Prostate gland (tissue), 2 donors: ENCODE measurements around the gene E2F2. TPM values are rescaled to one million over a fixed set of nuclear protein-coding genes. Genes with fewer than 3 reads are reported as not detected.
A peak's percentile ranks its signal among the peaks of the same experiment; 100 is the strongest.
"Not testable (repeated sequence)": the region's sequence is repeated elsewhere in the genome, so short reads cannot be mapped to it uniquely, and the experiment has no call there.

Source experiments
- DNase-seq: peaks from one replicate; pipeline ENCODE4 v3.0.0-alpha.2; 2019; ENCODE audit warnings: low spot score
- H3K27ac ChIP-seq, 2 donors: fragments of 200-600 bp; sonication (generic); 2 replicates each; pipeline ENCODE4 v1.5.1; 2017 to 2019
- H3K27me3 ChIP-seq: fragments of 200-600 bp; sonication (generic); replicated peaks from 2 replicates; pipeline ENCODE4 v1.5.1; 2019; ENCODE audit not compliant: insufficient read depth
- H3K36me3 ChIP-seq, 2 donors: fragments of 200-600 bp; sonication (generic); 1 replicate in 1 of 2; 2 replicates in 1 of 2; pipeline versions ENCODE4 v1.5.1 to v1.8.1; 2017 to 2019
- H3K4me1 ChIP-seq: fragments of 200-600 bp; sonication (generic); replicated peaks from 2 replicates; pipeline ENCODE4 v1.5.1; 2019
- H3K4me3 ChIP-seq, 2 donors: fragments of 200-600 bp; sonication (generic); 2 replicates each; pipeline ENCODE4 v1.5.1; 2017 to 2019
- H3K9me3 ChIP-seq: fragments of 200-600 bp; sonication (generic); 2 replicates; pipeline ENCODE4 v1.5.1; 2017
- CTCF ChIP-seq, 4 experiments: fragments of 200-600 bp in 2 of 4; fragments of 450-650 bp in 2 of 4; sonication (generic) in 2 of 4; IDR thresholded peaks; 1 replicate in 3 of 4; 2 replicates in 1 of 4; pipeline ENCODE4 v1.5.1; 2016 to 2019; ENCODE audit warnings: antibody characterized with exemption in 4 of 4, mild to moderate bottlenecking in 2 of 4, moderate library complexity in 2 of 4
- POLR2A ChIP-seq: fragments of 450-650 bp; IDR thresholded peaks from one replicate; pipeline ENCODE4 v1.6.1; 2016; ENCODE audit warnings: antibody characterized with exemption, mild to moderate bottlenecking
- POLR2AphosphoS5 ChIP-seq: sonication (generic); formaldehyde crosslinking; IDR thresholded peaks from one replicate; pipeline ENCODE4 v1.6.1; 2017; ENCODE audit warnings: antibody characterized with exemption
- WGBS: methylation state at CpG from one replicate; pipeline ENCODE4 v1.1.5; 2018; 5-methylcytosine and 5-hydroxymethylcytosine counted together
- intact Hi-C: fragments of 100-400 bp; cut with DNase I; formaldehyde crosslinking; loops from one replicate; pipeline ENCODE4 v1.14.2; 2022
- total RNA-seq, 2 donors: library from RNA; depleted of rRNA; stranded (reverse); fragments of >200 nt; gene quantifications; one replicate each; pipeline ENCODE4 v1.1.0, GENCODE V29; 2016

Gene E2F2
- total RNA-seq, 2 donors from 2014 or later, result 1.0 to 4.1 TPM

DNA sequence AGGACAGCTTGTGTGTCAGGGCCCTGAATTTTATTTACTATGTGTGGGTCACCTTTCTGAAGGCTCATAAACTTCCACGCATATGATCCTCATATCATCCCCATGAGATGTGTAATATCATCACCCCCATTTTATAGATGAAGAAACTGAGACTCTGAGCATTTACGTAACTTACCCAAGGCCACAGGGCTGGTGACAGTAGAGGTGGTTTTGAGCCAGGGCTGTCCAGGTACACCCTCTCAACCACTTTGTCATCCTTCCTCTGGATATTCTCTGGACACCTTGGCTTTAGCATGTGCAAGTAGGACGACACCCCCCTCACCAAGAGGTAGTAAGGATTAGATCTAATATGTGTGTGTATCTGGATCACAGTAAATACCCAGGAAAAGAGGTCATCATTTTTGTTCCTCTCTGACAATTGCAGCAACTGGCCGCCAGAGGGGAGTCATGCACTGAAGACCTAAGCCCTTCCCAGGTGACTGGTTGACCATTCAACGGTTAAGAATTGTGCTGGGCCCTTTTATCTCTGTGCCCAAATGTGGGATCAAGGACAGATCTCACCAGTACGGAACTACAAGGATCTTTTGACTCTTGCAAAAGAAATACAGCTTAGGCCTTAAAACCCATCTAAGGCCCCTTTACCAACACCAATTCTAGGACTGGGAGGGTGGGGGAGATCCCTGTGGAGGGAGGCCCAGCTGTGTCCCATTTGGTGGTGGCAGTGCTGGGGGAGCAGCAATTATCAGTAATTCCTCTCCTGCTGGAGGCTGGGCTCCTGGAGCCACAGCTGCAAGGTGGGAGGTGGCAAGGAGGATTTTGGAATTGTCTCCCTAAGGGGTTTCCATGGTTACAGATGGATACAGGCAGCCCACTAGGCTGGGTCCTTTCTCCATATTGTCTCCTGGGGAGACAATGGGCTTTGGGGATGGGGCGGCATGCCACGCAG lies 13.7 kb upstream of the E2F2 start:
- 41% methylated on average over 8 of the region's 8 CpGs for WGBS
- Histone ChIP-seq H3K4me1 (no peaks in the 10 kb centered on the region), H3K36me3 (no peaks in the 10 kb centered on the region), H3K4me3 (no peak overlapping the region), H3K27me3 (no peaks in the 10 kb centered on the region), H3K9me3 (no peaks in the 10 kb centered on the region), H3K27ac (no peak overlapping the region)
- intact Hi-C loops, result loop anchor here (1.0 kb wide), 1 partner anchor 93 kb away; no protein-coding TSS in a partner anchor
- TF ChIP-seq CTCF (IDR thresholded peaks at IDR 0.05), result peak; percentile 72 to 98 (median 96)
- peak; percentile 75 for TF ChIP-seq POLR2AphosphoS5
- no peak for TF ChIP-seq POLR2A
- DNase-seq, result peak; percentile 76

GRCh38 chr1:23543707-23544443 lies 12.8 kb upstream of the E2F2 start:
- Histone ChIP-seq H3K27ac (no peak overlapping the region), H3K27me3 (no peaks in the 10 kb centered on the region), H3K36me3 (no peaks in the 10 kb centered on the region), H3K4me3 (no peak overlapping the region), H3K4me1 (no peaks in the 10 kb centered on the region), H3K9me3 (no peaks in the 10 kb centered on the region)
- intact Hi-C loops, result loop anchor here (1.0 kb wide), 1 partner anchor 93 kb away; no protein-coding TSS in a partner anchor
- no peak for DNase-seq
- WGBS, result 78% methylated on average over 8 of the region's 8 CpGs
- TF ChIP-seq CTCF (IDR thresholded peaks at IDR 0.05) (no peak), POLR2A (no peak), POLR2AphosphoS5 (no peak)

DNA sequence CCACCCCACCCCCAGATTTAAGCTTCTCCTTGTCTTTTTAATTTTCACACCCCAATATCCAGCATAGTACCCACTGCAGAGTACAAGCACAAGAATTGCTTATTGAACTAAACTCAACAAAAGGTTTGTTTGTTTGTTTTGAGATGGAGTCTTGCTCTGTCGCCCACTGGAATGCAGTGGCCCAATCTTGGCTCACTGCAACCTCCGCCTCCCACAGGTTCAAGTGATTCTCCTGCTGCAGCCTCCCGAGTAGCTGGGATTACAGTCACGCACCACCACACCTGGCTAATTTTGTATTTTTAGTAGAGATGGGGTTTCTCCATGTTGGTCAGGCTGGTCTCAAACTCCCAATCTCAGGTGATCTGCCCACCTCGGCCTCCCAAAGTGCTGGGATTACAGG lies 11.9 kb upstream of the E2F2 start:
- H3K27ac ChIP-seq, H3K4me1 ChIP-seq, intact Hi-C loops, H3K36me3 ChIP-seq, H3K27me3 ChIP-seq, H3K9me3 ChIP-seq, H3K4me3 ChIP-seq, DNase-seq: not testable (repeated sequence)
- WGBS, result 83% methylated on average over 5 of the region's 5 CpGs

GRCh38 chr1:23539698-23540266 lies 8.7 kb upstream of the E2F2 start:
- peak; percentile 62 for TF ChIP-seq POLR2AphosphoS5
- TF ChIP-seq POLR2A, result no peak
- TF ChIP-seq CTCF (IDR thresholded peaks at IDR 0.05), result peak; percentile 80 to 97 (median 88)
- WGBS, result 7% methylated on average over 16 of the region's 16 CpGs
- H3K4me3 ChIP-seq, result no peak overlapping the region
- no peaks in the 10 kb centered on the region for H3K36me3 ChIP-seq
- H3K27me3 ChIP-seq, result no peaks in the 10 kb centered on the region
- intact Hi-C loops, result loop anchor here (2.0 kb wide), 1 partner anchor 43 kb away; no protein-coding TSS in a partner anchor
- no peaks in the 10 kb centered on the region for H3K4me1 ChIP-seq
- H3K27ac ChIP-seq, result no peak overlapping the region
- H3K9me3 ChIP-seq, result no peaks in the 10 kb centered on the region
- DNase-seq, result peak; percentile 83
